Fibroblast of villous mesenchyme (primary cell): Measurements from ENCODE around the gene GALNTL6. TPM values are rescaled to one million over a fixed set of nuclear protein-coding genes. Genes with fewer than 3 reads are reported as not detected.

Source experiments
- DNase-seq: peaks from one replicate; pipeline ENCODE4 v3.0.0-alpha.2; 2010; ENCODE audit warnings: low read depth
- H3K4me3 ChIP-seq: 2 replicates; pipeline ENCODE4 v1.5.1; 2011; ENCODE audit warnings: low read depth, mild to moderate bottlenecking, low read length
- total RNA-seq: library from RNA; depleted of rRNA; stranded (reverse); fragments of >200 nt; gene quantifications from 2 replicates; pipeline ENCODE4 v1.2.3, GENCODE V29; 2012
- TF ChIP-seq, protein P1 (sequence below): IDR thresholded peaks from 2 replicates; pipeline ENCODE4 v1.5.1; 2012; ENCODE audit warnings: low read depth, mild to moderate bottlenecking, low read length; ENCODE audit not compliant: insufficient read depth

GALNTL6 gene
- total RNA-seq, 1 donor: not detected

GRCh38 chr4:172660251-172660650 is 847.0 kb downstream of the GALNTL6 start:
- no peak for DNase-seq
- TF ChIP-seq, protein P1, sequence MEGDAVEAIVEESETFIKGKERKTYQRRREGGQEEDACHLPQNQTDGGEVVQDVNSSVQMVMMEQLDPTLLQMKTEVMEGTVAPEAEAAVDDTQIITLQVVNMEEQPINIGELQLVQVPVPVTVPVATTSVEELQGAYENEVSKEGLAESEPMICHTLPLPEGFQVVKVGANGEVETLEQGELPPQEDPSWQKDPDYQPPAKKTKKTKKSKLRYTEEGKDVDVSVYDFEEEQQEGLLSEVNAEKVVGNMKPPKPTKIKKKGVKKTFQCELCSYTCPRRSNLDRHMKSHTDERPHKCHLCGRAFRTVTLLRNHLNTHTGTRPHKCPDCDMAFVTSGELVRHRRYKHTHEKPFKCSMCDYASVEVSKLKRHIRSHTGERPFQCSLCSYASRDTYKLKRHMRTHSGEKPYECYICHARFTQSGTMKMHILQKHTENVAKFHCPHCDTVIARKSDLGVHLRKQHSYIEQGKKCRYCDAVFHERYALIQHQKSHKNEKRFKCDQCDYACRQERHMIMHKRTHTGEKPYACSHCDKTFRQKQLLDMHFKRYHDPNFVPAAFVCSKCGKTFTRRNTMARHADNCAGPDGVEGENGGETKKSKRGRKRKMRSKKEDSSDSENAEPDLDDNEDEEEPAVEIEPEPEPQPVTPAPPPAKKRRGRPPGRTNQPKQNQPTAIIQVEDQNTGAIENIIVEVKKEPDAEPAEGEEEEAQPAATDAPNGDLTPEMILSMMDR: no peak
- no peak overlapping the region for H3K4me3 ChIP-seq

GRCh38 chr4:172662113-172662512 is 848.9 kb downstream of the GALNTL6 start:
- DNase-seq: no peak
- TF ChIP-seq, protein P1: no peak
- H3K4me3 ChIP-seq: no peak overlapping the region

DNA sequence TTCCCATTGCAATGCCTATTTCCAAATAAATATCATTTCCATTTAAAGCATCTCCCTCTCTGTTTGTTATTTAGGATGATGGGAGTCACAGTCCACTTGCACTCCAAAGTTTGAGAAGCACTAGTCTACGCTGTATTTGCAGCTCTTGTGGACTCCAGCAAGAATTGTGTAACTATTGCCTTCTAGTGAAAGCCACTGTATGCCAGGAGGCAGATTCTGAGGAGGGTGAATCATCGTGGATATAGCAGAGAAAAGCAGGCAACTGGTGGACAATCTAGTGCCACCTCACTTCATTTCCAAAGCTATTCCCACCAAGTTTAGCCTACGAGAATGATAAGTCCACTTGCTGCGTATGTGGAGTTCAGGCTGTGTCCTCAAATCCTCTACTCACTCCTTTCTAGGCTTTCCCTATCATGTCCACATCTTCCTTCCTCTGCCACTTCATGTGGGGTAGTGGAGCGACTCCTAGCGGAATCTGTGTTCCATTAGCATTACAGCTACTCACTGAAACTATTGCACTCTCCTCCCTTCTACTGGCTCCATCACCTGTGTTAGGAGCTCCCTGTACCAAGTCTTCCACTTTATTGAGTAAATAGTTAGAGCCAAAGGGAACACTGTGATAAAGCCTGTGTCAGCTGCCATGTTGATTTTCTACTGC is 853.6 kb downstream of the GALNTL6 start:
- no peak overlapping the region for H3K4me3 ChIP-seq
- DNase-seq: no peak
- TF ChIP-seq, protein P1: no peak

DNA sequence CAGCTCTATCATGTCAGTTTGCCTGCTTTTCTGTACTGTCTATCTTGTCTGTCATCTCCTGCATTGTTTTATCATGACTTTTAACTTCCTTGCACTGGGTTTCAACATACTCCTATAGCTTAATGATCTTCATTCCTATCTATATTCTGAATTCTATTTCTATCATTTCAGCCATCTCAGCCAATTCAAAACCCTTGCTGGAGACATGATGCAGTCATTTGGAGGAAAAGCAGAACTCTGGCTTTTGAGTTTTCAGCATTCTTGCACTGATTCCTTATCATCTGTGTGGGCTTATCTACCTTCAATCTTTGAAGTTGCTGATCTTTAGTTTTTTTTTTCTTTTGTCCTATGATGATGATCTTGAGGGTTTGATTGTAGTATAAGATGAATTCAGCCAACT is 861.6 kb downstream of the GALNTL6 start:
- no peak for DNase-seq
- no peak overlapping the region for H3K4me3 ChIP-seq
- TF ChIP-seq, protein P1: no peak

DNA sequence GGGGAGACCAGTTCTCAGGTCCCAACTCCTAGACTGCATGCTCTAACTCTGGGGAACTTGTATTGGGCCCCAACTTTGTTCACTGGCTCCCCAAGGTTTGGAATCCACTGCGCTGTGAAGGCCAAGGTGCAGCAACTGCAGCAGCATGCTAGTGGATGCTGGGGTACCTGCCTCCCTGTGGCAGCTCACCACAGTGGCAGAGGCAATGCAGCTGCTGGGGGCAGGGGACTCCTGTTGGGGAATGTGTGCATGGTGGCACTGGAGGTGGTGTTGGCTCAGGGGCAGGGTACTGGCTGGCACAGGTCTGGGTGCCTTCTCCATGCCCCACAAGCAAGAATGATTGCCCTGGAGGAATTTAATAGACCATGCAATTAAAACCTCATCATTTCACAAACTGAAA is 862.0 kb downstream of the GALNTL6 start:
- no peak for DNase-seq
- no peak overlapping the region for H3K4me3 ChIP-seq

DNA sequence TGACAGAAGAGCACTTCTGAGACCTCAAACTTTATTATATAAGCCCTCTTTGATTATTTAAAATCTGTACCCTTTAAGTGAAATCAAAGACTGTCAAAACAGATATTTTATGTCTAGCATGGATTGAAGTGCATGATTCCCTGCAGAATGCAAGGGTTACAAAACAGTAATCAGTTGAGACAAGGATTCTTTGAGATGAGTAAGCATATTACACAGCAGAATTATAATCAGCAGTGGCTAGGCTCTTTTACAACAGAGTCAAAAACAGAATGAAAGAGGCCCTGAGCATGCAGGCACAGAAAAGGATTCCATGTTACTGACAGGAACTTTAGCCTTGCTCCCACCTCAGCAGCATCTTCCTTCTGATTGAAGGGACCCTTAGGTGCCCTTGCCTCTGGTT is 867.5 kb downstream of the GALNTL6 start:
- no peak for DNase-seq
- TF ChIP-seq, protein P1: no peak
- H3K4me3 ChIP-seq: no peak overlapping the region

More for the DNA sequence above, 862.0 kb downstream of the GALNTL6 start:
- TF ChIP-seq, protein P1: no peak

DNA sequence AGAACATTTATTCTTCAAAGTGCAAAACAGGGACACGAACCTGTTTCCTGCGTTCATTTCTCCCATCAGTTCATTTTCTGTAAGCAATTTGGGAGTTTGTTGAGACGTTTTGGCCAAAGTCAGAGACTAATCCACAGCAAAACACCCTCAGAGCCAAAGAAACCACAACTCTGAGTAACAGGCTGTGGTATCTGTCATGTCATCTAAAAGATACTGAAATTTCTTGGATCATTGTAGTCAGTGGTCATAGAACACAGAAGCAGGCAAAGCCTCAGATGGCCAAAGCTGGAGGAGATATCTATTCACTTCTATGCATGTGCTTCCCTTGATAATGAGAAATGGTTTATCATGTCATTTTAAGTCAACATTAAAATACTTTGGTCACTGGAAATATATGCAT is 869.8 kb downstream of the GALNTL6 start:
- TF ChIP-seq, protein P1: no peak
- DNase-seq: no peak
- no peak overlapping the region for H3K4me3 ChIP-seq
